PC-3 (cell line): ENCODE measurements around the gene CFAP410. TPM values are rescaled to one million over a fixed set of nuclear protein-coding genes. Genes with fewer than 3 reads are reported as not detected.

Experiments used
- ATAC-seq: fragments of 200-7000 bp; cut with Tn5 transposase; 2 replicates; pipeline ENCODE4 v1.9.1; 2020; ENCODE audit warnings: mild to moderate bottlenecking, moderate library complexity
- BruUV-seq: library from RNA; stranded (reverse); fragments of 400-500 nt; replicated peaks from 2 replicates; lab custom pipeline; 2021; lab: Mats Ljungman, UMichigan
- CTCF ChIA-PET: fragments of 300-600 bp; sonication (Branson Sonifier 250); formaldehyde crosslinking; loops from one replicate; lab custom pipeline; 2022; ENCODE audit warnings: antibody characterized with exemption; lab: Charles Lee
- POLR2A ChIA-PET: fragments of 300-600 bp; sonication (Branson Sonifier 250); formaldehyde crosslinking; loops from one replicate; lab custom pipeline; 2022; ENCODE audit warnings: antibody characterized with exemption; ENCODE audit not compliant: unreplicated experiment; lab: Charles Lee
- DNase-seq: peaks from one replicate; pipeline ENCODE4 v3.0.0-alpha.2; 2015
- H2AFZ ChIP-seq: fragments of 300-600 bp; sonication (generic); 2 replicates; pipeline ENCODE4 v1.6.0; 2016; ENCODE audit warnings: antibody characterized with exemption, low read length
- H3F3A ChIP-seq: fragments of 300-600 bp; sonication (generic); one replicate; pipeline ENCODE4 v1.6.0; 2017; ENCODE audit warnings: antibody characterized with exemption, low read length, control low read depth, mild to moderate bottlenecking; ENCODE audit not compliant: unreplicated experiment
- H3K27ac ChIP-seq: fragments of 300-600 bp; sonication (generic); 2 replicates; pipeline ENCODE4 v1.5.1; 2016; ENCODE audit warnings: mild to moderate bottlenecking, low read length
- H3K27me3 ChIP-seq: fragments of 300-600 bp; sonication (generic); 2 replicates; pipeline ENCODE4 v1.6.1; 2016; ENCODE audit warnings: low read length, mixed read lengths
- H3K36me3 ChIP-seq: fragments of 300-600 bp; sonication (generic); 2 replicates; pipeline ENCODE4 v1.6.1; 2016; ENCODE audit warnings: low read depth, mixed run types, low read length, mixed read lengths
- H3K4me1 ChIP-seq: fragments of 300-600 bp; sonication (generic); 2 replicates; pipeline ENCODE4 v1.5.1; 2016; ENCODE audit warnings: low read length; ENCODE audit not compliant: insufficient read depth
- H3K4me2 ChIP-seq: fragments of 300-600 bp; sonication (generic); 2 replicates; pipeline ENCODE4 v1.6.0; 2016; ENCODE audit warnings: low read length
- H3K4me3 ChIP-seq: fragments of 300-600 bp; sonication (generic); 2 replicates; pipeline ENCODE4 v1.5.1; 2016; ENCODE audit warnings: mild to moderate bottlenecking, low read length, mixed read lengths
- H3K79me2 ChIP-seq: fragments of 300-600 bp; sonication (generic); 2 replicates; pipeline ENCODE4 v1.6.1; 2017; ENCODE audit warnings: low read length, mixed read lengths
- H3K9ac ChIP-seq: fragments of 300-600 bp; sonication (generic); 2 replicates; pipeline ENCODE4 v1.6.0; 2016; ENCODE audit warnings: mild to moderate bottlenecking, low read length
- H3K9me2 ChIP-seq: fragments of 300-600 bp; sonication (generic); replicated peaks from 2 replicates; pipeline ENCODE4 v1.6.1; 2016; ENCODE audit warnings: mixed run types, low read length, mixed read lengths
- H3K9me3 ChIP-seq: fragments of 300-600 bp; sonication (generic); 2 replicates; pipeline ENCODE4 v1.6.1; 2016; ENCODE audit warnings: low read length, mixed read lengths
- H4K20me1 ChIP-seq: fragments of 300-600 bp; sonication (generic); 2 replicates; pipeline ENCODE4 v1.6.1; 2016; ENCODE audit warnings: low read length, mixed read lengths
- CTCF ChIP-seq: fragments of 300-600 bp; sonication (generic); conservative IDR thresholded peaks from 2 replicates; pipeline ENCODE4 v1.5.1; 2017; ENCODE audit warnings: antibody characterized with exemption, low read depth, mild to moderate bottlenecking, low read length
- EZH2 ChIP-seq: fragments of 300-600 bp; sonication (generic); IDR thresholded peaks from one replicate; pipeline ENCODE4 v1.6.1; 2017; ENCODE audit warnings: antibody characterized with exemption, mild to moderate bottlenecking, low read length; ENCODE audit not compliant: unreplicated experiment
- EZH2phosphoT487 ChIP-seq: fragments of 300-600 bp; sonication (generic); IDR thresholded peaks from 2 replicates; pipeline ENCODE4 v1.6.1; 2018; ENCODE audit warnings: mild to moderate bottlenecking, antibody characterized with exemption, low read length, borderline replicate concordance
- intact Hi-C: fragments of 100-400 bp; cut with micrococcal nuclease; formaldehyde crosslinking; loops from 2 replicates; pipeline ENCODE4 v1.9.0; 2023
- total RNA-seq: library from RNA; depleted of rRNA; stranded (reverse); fragments of >200 nt; gene quantifications from 2 replicates; pipeline ENCODE4 v1.2.3, GENCODE V29; 2014

The CFAP410 gene
- total RNA-seq, 1 experiment from 2014 or later = 18.4 TPM

GRCh38 chr21:44286716-44287632, 52.2 kb downstream of the CFAP410 start:
- Histone ChIP-seq H3K27ac (no peak overlapping the region), H4K20me1 (no peaks in the 10 kb centered on the region), H3K9me3 (no peaks in the 10 kb centered on the region), H3K4me3 (no peak overlapping the region), H3K36me3 (no peaks in the 10 kb centered on the region), H3K27me3 (no peaks in the 10 kb centered on the region), H3F3A (no peaks in the 10 kb centered on the region), H3K4me2 (no peak overlapping the region), H3K9me2 (no peaks in the 10 kb centered on the region), H3K79me2 (no peaks in the 10 kb centered on the region), H3K9ac (no peak overlapping the region), H2AFZ (no peak overlapping the region), H3K4me1 (no peaks in the 10 kb centered on the region)
- CTCF ChIA-PET = no interaction called here
- BruUV-seq = no TSS peak
- POLR2A ChIA-PET = no interaction called here
- intact Hi-C loops = no loop called here
- no peak for DNase-seq
- no peak for ATAC-seq
- TF ChIP-seq CTCF (no peak), EZH2phosphoT487 (no peak), EZH2 (no peak)

DNA sequence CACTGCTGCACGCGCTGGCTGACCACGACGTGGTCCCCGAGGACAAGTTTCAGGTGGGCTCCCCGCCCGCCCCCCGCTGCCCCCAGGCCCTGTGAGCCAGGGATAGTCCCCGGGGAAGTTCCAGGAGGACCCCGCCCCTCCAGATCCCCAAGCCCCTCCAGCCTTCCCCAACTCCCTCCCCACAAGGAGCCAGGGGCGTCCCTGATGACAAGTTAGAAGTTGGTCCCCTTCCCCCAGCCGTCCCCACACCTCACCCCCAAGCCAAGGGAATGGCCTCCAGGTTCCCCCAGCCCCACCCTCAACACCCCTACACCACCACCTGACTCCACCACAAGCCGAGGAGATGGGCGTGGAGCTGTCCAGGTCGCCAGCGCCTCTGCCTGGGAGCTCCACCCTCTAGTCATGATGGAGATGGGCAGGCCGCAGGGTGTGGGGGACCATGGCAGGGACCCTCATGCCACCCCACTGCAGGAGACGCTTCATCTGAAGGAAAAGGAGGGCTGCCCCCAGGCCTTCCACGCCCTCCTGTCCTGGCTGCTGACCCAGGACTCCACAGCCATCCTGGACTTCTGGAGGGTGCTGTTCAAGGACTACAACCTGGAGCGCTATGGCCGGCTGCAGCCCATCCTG, 53.0 kb downstream of the CFAP410 start:
- no peaks in the 10 kb centered on the region for H3K79me2 ChIP-seq
- intact Hi-C loops = no loop called here
- no peaks in the 10 kb centered on the region for H3K36me3 ChIP-seq
- H2AFZ ChIP-seq = no peak overlapping the region
- no peaks in the 10 kb centered on the region for H3K27me3 ChIP-seq
- H4K20me1 ChIP-seq = no peaks in the 10 kb centered on the region
- H3K4me1 ChIP-seq = no peaks in the 10 kb centered on the region
- no peak overlapping the region for H3K9ac ChIP-seq
- no peak overlapping the region for H3K27ac ChIP-seq
- no peak overlapping the region for H3K4me2 ChIP-seq
- TF ChIP-seq EZH2phosphoT487 (no peak), CTCF (no peak), EZH2 (no peak)
- DNase-seq = no peak
- ChIA-PET CTCF (no interaction called here), POLR2A (no interaction called here)
- no peak for ATAC-seq
- no peaks in the 10 kb centered on the region for H3K9me2 ChIP-seq
- no peak overlapping the region for H3K4me3 ChIP-seq
- no peaks in the 10 kb centered on the region for H3F3A ChIP-seq
- no peaks in the 10 kb centered on the region for H3K9me3 ChIP-seq
- no TSS peak for BruUV-seq
